ENCODE data around the gene SLC25A11. TPM values are rescaled to one million over a fixed set of nuclear protein-coding genes. Genes with fewer than 3 reads are reported as not detected.
A peak's percentile ranks its signal among the peaks of the same experiment; 100 is the strongest.

Gene SLC25A11, protein sequence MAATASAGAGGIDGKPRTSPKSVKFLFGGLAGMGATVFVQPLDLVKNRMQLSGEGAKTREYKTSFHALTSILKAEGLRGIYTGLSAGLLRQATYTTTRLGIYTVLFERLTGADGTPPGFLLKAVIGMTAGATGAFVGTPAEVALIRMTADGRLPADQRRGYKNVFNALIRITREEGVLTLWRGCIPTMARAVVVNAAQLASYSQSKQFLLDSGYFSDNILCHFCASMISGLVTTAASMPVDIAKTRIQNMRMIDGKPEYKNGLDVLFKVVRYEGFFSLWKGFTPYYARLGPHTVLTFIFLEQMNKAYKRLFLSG
- 28.9 TPM for total RNA-seq (ENCODE audit: insufficient read depth, low replicate concordance)

- peak; percentile 100 for DNase-seq (ENCODE audit: low spot score)
These were observed at the start of gene SLC25A11, which contains the start of gene RNF167 for GRCh38 chr17:4939796-4940554. Gene SLC25A11 (minus strand): TSS chr17:4940046. CDS start chr17:4939910, 136 bp downstream. Gene RNF167 (plus strand): TSS chr17:4940268. CDS start chr17:4940910, 642 bp downstream.

- DNase-seq (ENCODE audit: low spot score), result no peak
These were observed 48.1 kb upstream of the SLC25A11 start for GRCh38 chr17:4987767-4988567.

GRCh38 chr17:4986951-4987766 is 47.3 kb upstream of the SLC25A11 start, which contains the start of gene CAMTA2:
Gene CAMTA2 (minus strand): TSS chr17:4987675. CDS start chr17:4986222, 1,453 bp downstream.
- peak; percentile 88 for DNase-seq (ENCODE audit: low spot score)

DNA sequence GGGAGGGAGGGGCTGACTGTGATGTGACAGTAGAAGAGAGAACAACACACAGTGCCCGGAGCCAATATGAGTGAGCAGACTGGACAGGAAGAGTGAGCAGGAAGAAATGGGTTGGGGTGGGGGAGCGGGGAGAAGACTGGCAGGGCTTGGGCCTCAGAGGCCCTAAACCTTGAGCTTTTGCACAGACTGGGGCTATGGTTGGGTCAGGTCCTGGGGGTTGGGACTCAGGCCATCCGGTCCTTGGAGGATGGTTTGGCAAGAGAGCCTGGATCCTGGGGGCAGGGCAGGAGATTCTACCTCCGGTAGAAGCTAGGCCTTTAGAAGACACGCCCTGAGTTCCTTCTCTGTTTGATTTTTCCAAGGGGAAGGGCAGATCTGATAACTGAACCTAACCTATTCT is 46.6 kb upstream of the SLC25A11 start:
- DNase-seq (ENCODE audit: low spot score), result no peak

DNA sequence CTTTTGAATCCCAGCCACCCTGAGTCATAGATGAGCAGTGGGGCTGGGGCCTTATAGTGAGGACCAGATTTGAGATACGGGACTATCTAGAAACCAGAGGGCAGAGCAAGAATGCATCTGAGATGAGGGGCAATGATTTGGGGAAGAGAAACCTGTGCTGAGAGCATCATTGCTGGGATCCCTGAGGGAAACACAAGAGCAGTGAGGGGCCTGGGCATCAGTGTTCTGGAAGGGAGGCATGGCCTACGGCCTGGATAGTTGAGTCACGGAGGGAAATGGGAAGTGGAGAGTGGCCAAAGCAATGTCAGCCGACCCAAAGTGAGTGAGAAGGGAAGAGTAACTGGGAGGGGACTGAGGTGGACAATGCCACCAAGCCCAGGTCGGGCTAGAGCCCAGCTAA is 42.5 kb upstream of the SLC25A11 start:
- DNase-seq (ENCODE audit: low spot score), result no peak

DNA sequence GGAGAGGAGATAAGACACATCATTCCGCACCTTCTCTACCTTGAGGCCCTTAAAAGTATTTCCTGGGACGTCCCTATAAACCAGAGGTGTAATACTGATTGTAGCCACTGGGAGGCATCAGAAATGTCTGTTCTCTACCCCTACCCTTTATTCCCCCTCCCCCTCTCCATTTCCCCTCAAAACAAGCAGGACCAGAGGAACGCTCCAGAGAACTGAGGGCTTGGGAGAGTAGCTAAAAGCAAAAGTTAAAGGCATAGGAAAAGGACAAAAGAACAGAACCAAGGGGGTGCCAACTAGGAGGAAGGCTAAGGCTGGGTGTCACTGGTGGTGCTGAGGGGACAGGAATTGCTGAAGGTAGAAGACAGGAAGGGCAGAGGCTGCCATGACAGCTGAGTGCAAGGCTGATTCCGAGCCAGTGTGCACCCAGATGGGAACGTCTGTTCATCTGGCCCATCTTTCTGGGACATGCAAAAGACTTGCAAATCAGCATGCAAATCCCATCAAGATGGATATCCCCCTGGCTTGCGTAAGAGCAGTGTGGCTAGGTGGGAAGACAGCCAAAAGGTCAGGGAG is 40.9 kb upstream of the SLC25A11 start:
- DNase-seq (ENCODE audit: low spot score), result peak; percentile 62

DNA sequence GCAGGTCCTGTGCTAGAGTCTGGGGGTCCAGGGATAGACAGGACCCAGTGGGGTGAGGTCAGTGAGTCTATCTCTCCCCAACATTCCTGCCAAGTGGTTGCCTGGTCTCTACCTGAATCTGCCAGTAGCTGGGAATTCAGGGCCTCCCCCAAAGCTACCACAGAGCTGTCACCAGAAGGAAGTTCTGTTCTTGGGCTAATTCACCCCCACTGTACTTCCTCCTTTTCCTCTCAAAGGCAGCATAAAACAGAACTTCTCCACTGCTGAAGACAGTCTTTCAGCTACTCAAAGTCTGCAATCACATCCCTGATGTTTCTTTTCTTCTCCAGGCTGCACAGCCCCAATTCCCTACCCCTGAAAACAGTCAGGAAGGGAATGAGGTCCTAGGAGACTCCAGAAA is 38.9 kb upstream of the SLC25A11 start:
- no peak for DNase-seq (ENCODE audit: low spot score)

DNA sequence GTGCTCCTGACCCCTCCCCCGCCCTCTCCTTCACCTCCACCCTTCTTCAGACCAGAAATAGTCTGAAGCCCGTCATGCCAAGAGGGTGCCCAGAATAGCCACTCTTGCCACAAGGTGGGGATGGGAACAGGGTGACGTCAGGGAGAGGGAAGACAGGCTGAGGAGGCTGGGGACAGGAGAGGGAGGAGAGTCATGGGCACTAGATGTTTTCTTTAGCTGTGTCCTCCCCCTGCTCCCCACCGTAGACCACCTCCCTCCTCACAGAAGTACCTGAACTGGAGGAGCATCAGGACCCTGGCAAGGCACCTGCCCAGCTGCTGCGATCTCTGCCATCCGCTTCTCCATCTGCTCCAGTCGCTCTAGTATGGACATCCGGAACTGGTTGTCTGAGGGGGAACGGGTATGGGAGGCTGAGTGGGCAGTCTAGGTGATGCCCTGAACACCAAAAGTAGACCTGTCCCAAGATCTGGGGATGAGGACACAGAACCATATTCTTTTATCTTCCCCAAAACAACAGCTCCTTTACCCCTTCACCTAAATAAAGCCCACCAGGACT is 34.3 kb upstream of the SLC25A11 start:
- DNase-seq (ENCODE audit: low spot score), result no peak

DNA sequence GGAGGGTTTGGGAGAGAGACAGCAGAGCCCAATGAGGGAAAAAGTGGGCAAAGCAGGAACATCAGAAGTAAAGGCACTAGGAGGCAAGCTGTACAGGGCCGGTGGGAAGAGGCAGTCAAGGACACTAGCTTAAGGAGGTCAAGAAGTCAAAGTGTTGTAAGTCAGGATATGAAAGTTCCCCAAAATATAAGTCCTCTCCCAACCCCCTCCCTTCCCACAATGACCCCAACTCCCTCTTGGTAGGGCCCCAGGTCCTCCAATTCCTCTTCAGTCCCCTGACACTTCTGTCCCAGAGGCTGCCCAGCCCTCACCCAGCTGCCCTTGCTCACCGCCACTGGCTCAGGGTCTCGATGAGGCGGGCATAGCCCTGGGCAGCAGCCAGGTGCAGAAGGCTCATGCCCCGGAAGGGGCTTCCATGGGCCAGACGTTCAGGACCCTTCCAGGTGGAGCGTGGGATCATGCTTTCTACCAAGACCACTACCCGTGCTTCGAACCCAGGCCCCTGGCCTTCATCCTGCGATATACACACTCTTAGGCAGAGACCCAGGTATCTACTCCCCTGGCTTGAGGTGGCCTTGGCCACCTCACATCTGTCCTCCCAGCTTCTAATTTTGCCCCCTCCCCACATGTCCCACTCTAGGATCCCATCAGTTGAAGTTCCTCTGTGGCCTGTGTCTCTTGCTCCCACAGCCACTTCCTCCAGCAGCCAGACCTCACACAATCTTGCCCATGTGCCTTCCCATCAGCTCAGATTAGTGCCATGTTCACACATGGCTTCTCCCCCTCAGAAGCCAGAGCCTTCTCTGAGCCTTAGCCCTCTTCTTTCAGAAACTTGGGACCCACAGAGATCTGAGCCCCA is 33.6 kb upstream of the SLC25A11 start:
- DNase-seq (ENCODE audit: low spot score), result no peak

- no peak for DNase-seq (ENCODE audit: low spot score)
These were observed 32.9 kb upstream of the SLC25A11 start for GRCh38 chr17:4972752-4973151.

GRCh38 chr17:4972322-4972721 is 32.5 kb upstream of the SLC25A11 start:
- no peak for DNase-seq (ENCODE audit: low spot score)

DNA sequence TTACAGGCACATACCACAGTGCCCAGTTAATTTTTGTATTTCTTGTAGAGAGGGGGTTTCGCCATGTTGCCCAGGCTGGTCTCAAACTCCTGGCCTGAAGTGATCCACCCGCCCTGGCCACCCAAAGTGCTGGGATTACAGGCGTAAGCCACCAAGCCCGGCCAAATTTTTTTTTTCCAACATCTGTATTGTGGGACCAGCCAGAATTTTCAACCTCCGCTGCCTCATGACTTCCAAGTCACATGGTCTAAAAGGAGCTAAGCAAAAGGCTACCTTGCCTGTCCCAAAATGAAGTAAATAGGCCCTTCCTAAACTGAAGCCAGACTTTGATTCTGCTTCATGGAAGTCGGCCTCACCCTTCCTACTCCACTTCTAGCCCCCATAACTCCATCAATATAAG is 32.0 kb upstream of the SLC25A11 start:
- no peak for DNase-seq (ENCODE audit: low spot score)

DNA sequence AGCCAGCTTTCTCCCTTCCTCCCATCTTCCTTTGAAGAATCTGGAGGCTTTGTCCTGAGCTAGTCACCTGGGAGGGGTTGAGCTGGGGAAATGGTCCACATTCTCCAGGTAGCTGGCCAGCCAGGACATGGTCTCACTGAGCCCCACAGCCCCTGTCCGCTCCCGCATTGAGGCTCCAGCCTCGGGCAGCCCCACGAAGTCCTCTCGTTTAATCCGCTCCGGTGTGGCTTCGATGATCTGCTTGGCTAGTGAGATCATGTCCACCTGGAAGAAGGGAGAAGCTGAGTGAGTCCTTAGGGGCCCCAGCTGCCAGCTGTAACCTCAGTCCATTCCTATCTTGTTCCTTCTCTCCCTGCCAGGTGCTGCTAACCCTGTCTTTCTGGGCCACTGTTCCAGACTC is 30.4 kb upstream of the SLC25A11 start:
- no peak for DNase-seq (ENCODE audit: low spot score)

DNA sequence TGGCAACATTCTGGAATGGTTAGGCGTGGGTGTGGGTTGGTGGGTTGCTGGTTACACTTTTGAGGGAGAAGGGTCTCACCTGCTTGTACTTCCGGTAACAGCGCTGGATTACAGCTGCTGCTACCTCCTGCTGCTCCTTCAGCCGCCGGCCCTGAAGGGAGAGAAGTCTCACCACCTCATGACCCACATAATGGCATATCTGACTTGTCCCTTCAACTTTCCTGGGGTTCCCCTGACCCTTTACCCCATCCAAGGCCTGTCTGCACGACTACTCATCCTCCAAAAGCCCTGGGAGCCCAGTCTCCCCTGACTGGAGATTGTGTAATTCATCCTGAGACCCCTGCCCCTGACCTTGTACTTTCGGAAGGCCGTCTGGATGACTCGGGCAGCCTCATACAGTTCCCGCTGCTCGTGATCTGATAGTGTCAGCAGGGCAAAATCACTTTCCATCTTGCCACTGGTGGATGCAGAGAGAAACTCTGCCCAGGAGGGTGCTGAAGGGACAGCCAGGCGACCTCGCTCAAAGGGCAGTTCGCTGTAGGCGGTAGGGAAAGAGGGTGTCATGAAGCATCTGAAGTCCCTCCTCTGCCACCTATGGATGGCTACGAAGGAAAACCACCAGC is 29.8 kb upstream of the SLC25A11 start:
- no peak for DNase-seq (ENCODE audit: low spot score)

- peak; percentile 71 for DNase-seq (ENCODE audit: low spot score)
These were observed 29.3 kb upstream of the SLC25A11 start for GRCh38 chr17:4969047-4969550.

GRCh38 chr17:4968486-4969046 is 28.7 kb upstream of the SLC25A11 start:
- DNase-seq (ENCODE audit: low spot score), result peak; percentile 46

DNA sequence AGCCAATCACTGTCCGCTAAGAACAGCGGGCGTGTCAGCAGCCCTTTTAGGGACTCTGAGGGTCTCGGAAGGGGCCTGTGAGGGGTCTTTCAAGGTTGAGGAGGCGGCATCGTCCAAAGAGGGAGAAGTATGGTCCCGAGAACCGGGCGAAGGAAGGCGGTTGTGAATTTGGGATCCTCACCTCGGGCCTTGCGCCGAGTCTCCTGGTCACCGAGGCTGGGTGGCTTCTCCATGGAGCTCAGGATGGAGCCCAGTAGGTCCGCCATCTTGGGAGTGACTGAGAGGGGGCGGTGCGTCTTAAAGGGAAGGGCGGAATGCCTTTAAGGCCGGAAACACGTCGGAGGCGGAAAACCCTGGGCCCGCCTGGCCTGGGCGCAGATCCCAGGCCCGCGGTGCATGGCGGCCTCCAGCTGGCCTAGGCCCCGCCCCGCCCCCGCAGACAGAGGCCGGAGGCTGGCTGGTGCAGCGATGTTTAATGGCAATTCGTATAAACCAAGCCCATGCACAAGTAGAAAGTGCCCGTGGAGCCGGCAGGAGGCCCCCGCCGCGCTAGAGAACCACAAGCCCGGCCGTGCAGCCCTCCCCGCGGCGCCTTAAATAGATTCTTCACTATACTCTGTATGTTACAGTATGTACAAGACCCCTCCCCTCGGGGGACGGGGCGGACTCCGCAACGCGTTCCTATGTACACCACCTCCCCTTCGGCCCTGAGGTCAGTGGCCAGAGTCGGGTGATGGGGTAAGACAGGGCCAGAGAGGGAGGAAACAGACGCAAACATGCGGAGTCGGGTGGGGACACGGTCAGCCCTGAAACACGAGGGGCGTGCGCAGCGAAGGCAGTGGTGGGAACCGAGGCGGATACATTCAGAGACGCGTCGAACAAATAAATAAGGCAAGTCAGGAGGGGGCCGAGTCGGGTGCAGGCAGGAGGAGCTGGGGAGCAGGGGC is 28.0 kb upstream of the SLC25A11 start, which contains the start of gene SPAG7:
TSS of gene SPAG7 (minus strand) at position 279 of the 947 bp plus-strand sequence. CDS start at position 266, 13 bp downstream.
- DNase-seq (ENCODE audit: low spot score), result peak; percentile 99

Data from umbilical cord (tissue), 2 donors.